ENCODE data around the gene KCNN2.
"Not testable (repeated sequence)": the region's sequence is repeated elsewhere in the genome, so short reads cannot be mapped to it uniquely, and the experiment has no call there.

Gene KCNN2

DNA sequence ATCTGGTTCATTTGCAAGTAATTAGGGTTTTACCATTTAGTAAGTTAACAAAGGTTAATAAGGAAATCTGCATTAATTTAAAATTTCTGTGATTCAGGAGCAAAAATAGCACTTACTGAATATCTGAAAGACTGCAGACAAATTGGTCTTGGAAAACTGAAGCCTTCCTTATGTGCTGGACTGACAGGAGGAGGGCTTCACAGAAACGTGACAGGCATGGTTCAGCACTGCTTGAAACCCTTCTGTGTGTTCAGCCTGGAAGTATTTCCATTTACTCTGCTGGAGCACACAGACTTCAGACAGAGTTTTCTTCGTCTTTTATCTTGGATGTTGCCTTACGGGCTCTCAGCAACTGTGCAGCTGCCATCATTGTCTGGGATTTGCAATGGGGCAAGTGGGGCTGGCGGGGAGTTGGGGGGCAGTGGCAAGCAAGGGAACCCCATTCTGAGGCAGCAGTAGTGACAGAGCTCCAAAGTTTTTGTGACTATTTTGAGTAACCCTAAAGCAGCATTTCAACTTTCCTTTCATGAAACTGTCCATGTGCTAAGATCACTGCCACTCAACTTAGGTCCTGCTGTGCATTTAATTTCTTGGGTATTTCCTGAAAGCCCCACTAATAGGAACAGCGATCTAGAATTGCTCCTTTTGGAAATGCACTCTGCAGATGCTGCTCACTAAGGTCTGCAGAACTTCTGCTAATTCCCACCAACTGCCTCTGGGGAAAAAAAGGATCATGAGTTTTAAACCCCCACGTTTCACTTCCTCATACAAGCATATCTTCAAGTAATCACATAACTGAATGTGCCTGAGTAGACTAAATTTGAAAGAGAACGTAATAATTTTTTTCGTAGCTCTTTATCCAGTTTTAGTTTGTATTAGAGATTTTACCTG lies 56.6 kb downstream of the KCNN2 start:
- H3K27ac ChIP-seq, result no peak overlapping the region
- TF ChIP-seq POLR2AphosphoS5 (IDR thresholded peaks at IDR 0.05; ENCODE audit: borderline replicate concordance, low read depth, low read length) (no peak), FOXP2 (optimal IDR thresholded peaks at IDR 0.05; ENCODE audit: control extremely low read depth, extremely low read length, insufficient read depth) (no peak), EZH2 (IDR thresholded peaks at IDR 0.05) (no peak)
- H3K9me3 ChIP-seq (ENCODE audit: low read depth, low read length), result no peaks in the 10 kb centered on the region
- no peak for DNase-seq (ENCODE audit: low read depth, low spot score)
- H3K36me3 ChIP-seq (ENCODE audit: insufficient read depth, low read length), result no peaks in the 10 kb centered on the region
- no peak overlapping the region for H3K9ac ChIP-seq (ENCODE audit: insufficient read length)
- H3K4me3 ChIP-seq, result no peak overlapping the region

DNA sequence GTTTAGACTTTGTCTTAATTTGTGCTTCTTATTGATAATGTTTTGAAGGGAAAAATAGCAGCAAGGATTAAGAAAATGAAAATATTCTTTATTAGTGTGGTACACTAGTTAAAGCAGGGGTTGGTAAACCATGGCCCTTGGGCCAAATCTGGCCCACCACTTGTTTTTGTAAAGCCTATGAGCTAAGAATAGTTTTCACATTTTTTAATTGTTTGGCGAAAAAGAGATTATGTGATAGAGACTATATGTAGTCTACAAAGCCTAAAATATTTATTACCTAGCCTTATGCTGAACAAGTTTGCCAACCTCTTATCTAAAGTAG lies 57.2 kb downstream of the KCNN2 start:
- H3K4me3 ChIP-seq, result no peak overlapping the region
- no peaks in the 10 kb centered on the region for H3K36me3 ChIP-seq (ENCODE audit: insufficient read depth, low read length)
- H3K9me3 ChIP-seq (ENCODE audit: low read depth, low read length), result no peaks in the 10 kb centered on the region
- no peak overlapping the region for H3K27ac ChIP-seq
- no peak for DNase-seq (ENCODE audit: low read depth, low spot score)
- H3K9ac ChIP-seq (ENCODE audit: insufficient read length), result no peak overlapping the region
- no peak for TF ChIP-seq FOXP2 (optimal IDR thresholded peaks at IDR 0.05; ENCODE audit: control extremely low read depth, extremely low read length, insufficient read depth)
- no peak for TF ChIP-seq POLR2AphosphoS5 (IDR thresholded peaks at IDR 0.05; ENCODE audit: borderline replicate concordance, low read depth, low read length)
- TF ChIP-seq EZH2 (IDR thresholded peaks at IDR 0.05), result no peak

DNA sequence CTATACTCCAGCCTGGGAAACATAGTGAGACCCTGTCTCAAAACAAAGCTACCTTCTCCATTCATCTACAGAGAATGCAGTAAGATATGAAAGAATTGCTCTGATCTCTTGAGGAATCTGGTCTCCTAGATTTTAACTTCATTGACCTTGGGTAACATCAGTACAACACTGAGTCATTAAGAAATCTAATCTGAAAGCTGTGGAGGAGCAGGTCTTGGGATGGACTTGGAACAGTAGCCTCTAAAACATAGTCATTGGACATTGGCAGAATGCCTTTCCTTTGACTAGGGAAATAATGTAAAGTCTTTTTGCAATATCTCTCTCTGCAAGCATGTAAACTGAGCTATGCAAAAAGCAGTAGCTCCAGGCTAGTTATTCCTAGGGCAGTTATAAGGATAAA lies 58.1 kb downstream of the KCNN2 start:
- TF ChIP-seq POLR2AphosphoS5 (IDR thresholded peaks at IDR 0.05; ENCODE audit: borderline replicate concordance, low read depth, low read length) (no peak), FOXP2 (optimal IDR thresholded peaks at IDR 0.05; ENCODE audit: control extremely low read depth, extremely low read length, insufficient read depth) (no peak), EZH2 (IDR thresholded peaks at IDR 0.05) (no peak)
- H3K9me3 ChIP-seq (ENCODE audit: low read depth, low read length), result no peaks in the 10 kb centered on the region
- H3K36me3 ChIP-seq (ENCODE audit: insufficient read depth, low read length), result no peaks in the 10 kb centered on the region

DNA sequence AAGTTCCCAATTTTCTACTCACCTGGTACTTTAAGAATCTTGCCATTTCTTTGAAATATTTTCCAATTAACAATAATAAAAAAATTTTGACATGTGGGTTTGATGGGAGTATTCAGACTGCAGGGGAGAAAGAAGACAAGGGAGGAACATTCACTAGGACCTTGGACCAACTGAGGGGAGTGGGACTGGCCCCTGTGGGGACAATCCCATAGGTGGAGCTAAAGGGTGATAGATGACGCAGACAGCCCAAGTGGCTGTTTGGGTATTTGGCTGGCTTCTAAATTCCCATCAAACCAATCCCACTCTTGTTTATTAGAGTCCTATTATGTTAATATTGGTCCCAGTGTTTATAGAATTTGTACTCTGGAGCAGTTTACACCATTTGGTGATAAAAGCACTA lies 65.3 kb downstream of the KCNN2 start:
- Histone ChIP-seq H3K27ac (no peak overlapping the region), H3K9me3 (ENCODE audit: low read depth, low read length) (no peaks in the 10 kb centered on the region), H3K36me3 (ENCODE audit: insufficient read depth, low read length) (no peaks in the 10 kb centered on the region), H3K9ac (ENCODE audit: insufficient read length) (no peak overlapping the region), H3K4me3 (no peak overlapping the region)
- TF ChIP-seq FOXP2 (optimal IDR thresholded peaks at IDR 0.05; ENCODE audit: control extremely low read depth, extremely low read length, insufficient read depth) (no peak), EZH2 (IDR thresholded peaks at IDR 0.05) (no peak), POLR2AphosphoS5 (IDR thresholded peaks at IDR 0.05; ENCODE audit: borderline replicate concordance, low read depth, low read length) (no peak)
- DNase-seq (ENCODE audit: low read depth, low spot score), result no peak

More for the DNA sequence above, 58.1 kb downstream of the KCNN2 start:
- H3K4me3 ChIP-seq, result no peak overlapping the region
- H3K27ac ChIP-seq, result no peak overlapping the region
- DNase-seq (ENCODE audit: low read depth, low spot score), result no peak
- no peak overlapping the region for H3K9ac ChIP-seq (ENCODE audit: insufficient read length)

DNA sequence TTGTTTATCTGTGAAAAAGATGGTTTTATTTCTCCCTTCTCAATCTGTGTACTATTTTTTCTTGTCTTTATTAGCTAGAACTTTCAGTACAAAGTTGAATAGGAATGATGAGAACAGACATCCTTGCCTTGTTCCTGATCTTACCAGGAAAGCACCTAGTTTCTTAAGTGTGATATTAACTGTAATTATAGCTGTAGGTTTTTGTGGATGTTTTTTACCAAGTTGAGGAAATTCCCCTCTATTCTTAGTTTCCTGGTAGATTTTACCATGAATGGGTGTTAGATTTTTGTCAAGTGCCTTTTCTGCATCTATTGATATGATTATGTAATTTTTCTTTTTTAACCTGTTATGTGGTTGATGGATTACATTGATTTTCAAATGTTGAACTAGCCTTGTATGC lies 68.7 kb downstream of the KCNN2 start:
- DNase-seq (ENCODE audit: low read depth, low spot score), result no peak
- Histone ChIP-seq H3K9ac (ENCODE audit: insufficient read length) (no peak overlapping the region), H3K9me3 (ENCODE audit: low read depth, low read length) (no peaks in the 10 kb centered on the region), H3K27ac (no peak overlapping the region), H3K4me3 (no peak overlapping the region), H3K36me3 (ENCODE audit: insufficient read depth, low read length) (no peaks in the 10 kb centered on the region)
- TF ChIP-seq EZH2 (IDR thresholded peaks at IDR 0.05) (no peak), POLR2AphosphoS5 (IDR thresholded peaks at IDR 0.05; ENCODE audit: borderline replicate concordance, low read depth, low read length) (no peak), FOXP2 (optimal IDR thresholded peaks at IDR 0.05; ENCODE audit: control extremely low read depth, extremely low read length, insufficient read depth) (no peak)

DNA sequence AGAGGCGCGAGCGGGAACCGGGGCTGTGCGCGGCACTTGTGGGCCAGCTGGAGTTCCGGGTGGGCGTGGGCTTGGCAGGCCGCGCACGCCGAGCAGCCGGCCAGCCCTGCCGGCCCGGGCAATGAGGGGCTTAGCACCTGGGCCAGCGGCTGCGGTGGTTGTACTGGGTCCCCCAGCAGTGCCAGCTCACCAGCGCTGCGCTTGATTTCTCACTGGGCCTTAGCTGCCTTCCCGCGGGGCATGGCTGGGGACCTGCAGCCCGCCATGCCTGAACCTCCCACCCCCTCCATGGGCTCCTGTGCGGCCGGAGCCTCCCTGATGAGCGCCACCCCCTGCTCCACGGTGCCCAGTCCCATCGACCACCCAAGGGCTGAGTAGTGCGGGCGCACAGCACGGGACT lies 70.8 kb downstream of the KCNN2 start:
- H3K9me3 ChIP-seq (ENCODE audit: low read depth, low read length); DNase-seq (ENCODE audit: low read depth, low spot score); H3K9ac ChIP-seq (ENCODE audit: insufficient read length); H3K27ac ChIP-seq; H3K36me3 ChIP-seq (ENCODE audit: insufficient read depth, low read length); H3K4me3 ChIP-seq: not testable (repeated sequence)

DNA sequence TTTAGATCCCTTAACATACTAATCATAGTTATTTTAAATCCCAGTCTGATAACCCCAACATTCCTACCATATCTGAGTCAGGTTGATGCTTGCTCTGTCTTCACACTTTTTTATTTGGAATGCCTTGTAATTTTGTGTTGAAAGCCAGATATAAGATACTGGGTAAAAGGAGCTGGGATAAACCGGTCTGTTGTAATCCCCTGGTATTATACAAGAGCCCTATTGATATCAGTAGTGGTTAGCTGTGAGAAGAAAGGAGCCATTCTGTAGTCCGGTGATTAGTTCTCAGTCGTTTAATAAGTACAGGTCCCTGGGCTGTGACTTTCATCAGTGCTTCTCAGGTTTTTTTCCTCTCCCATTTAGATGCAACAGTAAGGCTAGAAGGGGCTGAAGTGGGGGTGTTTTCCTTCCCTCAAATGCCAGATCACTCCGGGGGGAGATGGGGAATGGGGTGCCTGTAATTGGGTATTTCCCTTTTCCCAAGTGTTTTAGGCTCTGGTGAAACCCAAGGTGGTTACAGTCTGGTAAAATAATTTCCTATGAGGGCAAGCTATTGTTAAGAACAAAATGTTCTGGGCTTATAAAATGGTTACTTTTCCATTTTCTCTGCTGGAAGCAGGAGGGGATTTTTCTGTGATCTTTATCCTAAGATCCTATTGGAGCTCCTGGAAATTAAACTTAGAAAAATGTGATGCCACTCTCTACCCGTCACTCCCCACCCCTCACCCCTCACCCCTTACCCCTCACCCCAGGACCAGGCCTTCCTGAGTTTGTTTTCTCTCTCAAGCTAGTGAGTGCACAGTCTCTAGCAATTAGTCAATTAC lies 72.7 kb downstream of the KCNN2 start:
- Histone ChIP-seq H3K4me3 (no peak overlapping the region), H3K27ac (no peak overlapping the region), H3K36me3 (ENCODE audit: insufficient read depth, low read length) (no peaks in the 10 kb centered on the region), H3K9ac (ENCODE audit: insufficient read length) (no peak overlapping the region), H3K9me3 (ENCODE audit: low read depth, low read length) (no peaks in the 10 kb centered on the region)
- no peak for DNase-seq (ENCODE audit: low read depth, low spot score)
- no peak for TF ChIP-seq POLR2AphosphoS5 (IDR thresholded peaks at IDR 0.05; ENCODE audit: borderline replicate concordance, low read depth, low read length)
- no peak for TF ChIP-seq FOXP2 (optimal IDR thresholded peaks at IDR 0.05; ENCODE audit: control extremely low read depth, extremely low read length, insufficient read depth)
- TF ChIP-seq EZH2 (IDR thresholded peaks at IDR 0.05), result no peak

DNA sequence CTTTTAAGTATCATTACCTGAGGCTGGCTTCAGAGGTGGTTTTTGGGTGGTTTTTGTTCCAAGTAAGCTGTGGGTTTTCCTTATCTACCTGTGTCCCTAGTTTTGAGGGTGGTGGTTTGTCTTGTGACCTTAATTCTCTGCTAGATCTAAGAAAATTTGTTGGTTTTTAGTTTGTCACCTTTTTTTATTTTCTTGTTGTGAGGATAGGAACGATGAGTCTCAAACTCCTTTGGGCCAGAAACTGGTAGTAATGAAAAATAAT lies 73.3 kb downstream of the KCNN2 start:
- H3K36me3 ChIP-seq (ENCODE audit: insufficient read depth, low read length), result no peaks in the 10 kb centered on the region
- no peak overlapping the region for H3K27ac ChIP-seq
- H3K9me3 ChIP-seq (ENCODE audit: low read depth, low read length), result no peaks in the 10 kb centered on the region
- no peak overlapping the region for H3K9ac ChIP-seq (ENCODE audit: insufficient read length)
- TF ChIP-seq FOXP2 (optimal IDR thresholded peaks at IDR 0.05; ENCODE audit: control extremely low read depth, extremely low read length, insufficient read depth), result no peak
- TF ChIP-seq EZH2 (IDR thresholded peaks at IDR 0.05), result no peak
- no peak for TF ChIP-seq POLR2AphosphoS5 (IDR thresholded peaks at IDR 0.05; ENCODE audit: borderline replicate concordance, low read depth, low read length)
- DNase-seq (ENCODE audit: low read depth, low spot score), result no peak
- H3K4me3 ChIP-seq, result no peak overlapping the region
